Measurements from ENCODE around the gene IGF2BP3. TPM values are rescaled to one million over a fixed set of nuclear protein-coding genes. Genes with fewer than 3 reads are reported as not detected.
"Not testable (repeated sequence)": the region's sequence is repeated elsewhere in the genome, so short reads cannot be mapped to it uniquely, and the experiment has no call there.

Gene IGF2BP3
- total RNA-seq, 1 donor from 2014 or later = 0.38 TPM

GRCh38 chr7:23419160-23419559 is 51.1 kb downstream of the IGF2BP3 start:
- peaks cover 35% of the 10 kb centered on the region for H3K27me3 ChIP-seq (ENCODE audit: low read depth)
- peaks cover 4% of the 10 kb centered on the region for H3K4me1 ChIP-seq
- H3K27ac ChIP-seq (replicated peaks) = no peak overlapping the region
- no peak for TF ChIP-seq CTCF (IDR thresholded peaks at IDR 0.05; ENCODE audit: borderline replicate concordance)
- no peaks in the 10 kb centered on the region for H3K9me3 ChIP-seq (replicated peaks)
- intact Hi-C loops (cut with micrococcal nuclease) = no loop called here
- no peak for DNase-seq
- H3K4me3 ChIP-seq = no peak overlapping the region
- no peaks in the 10 kb centered on the region for H3K36me3 ChIP-seq

- no peaks in the 10 kb centered on the region for H3K36me3 ChIP-seq
- peaks cover 24% of the 10 kb centered on the region for H3K27me3 ChIP-seq (ENCODE audit: low read depth)
- peaks cover 4% of the 10 kb centered on the region for H3K4me1 ChIP-seq
- no peak for DNase-seq
- intact Hi-C loops (cut with micrococcal nuclease) = no loop called here
- no peak overlapping the region for H3K4me3 ChIP-seq
- TF ChIP-seq CTCF (IDR thresholded peaks at IDR 0.05; ENCODE audit: borderline replicate concordance) = no peak
- no peak overlapping the region for H3K27ac ChIP-seq (replicated peaks)
- H3K9me3 ChIP-seq (replicated peaks) = no peaks in the 10 kb centered on the region
These were observed 52.2 kb downstream of the IGF2BP3 start for GRCh38 chr7:23418046-23418445.

- Histone ChIP-seq H3K27ac (replicated peaks) (no peak overlapping the region), H3K36me3 (no peaks in the 10 kb centered on the region), H3K27me3 (ENCODE audit: low read depth) (no peaks in the 10 kb centered on the region), H3K4me1 (no peaks in the 10 kb centered on the region), H3K9me3 (replicated peaks) (no peaks in the 10 kb centered on the region), H3K4me3 (no peak overlapping the region)
- no peak for TF ChIP-seq CTCF (IDR thresholded peaks at IDR 0.05; ENCODE audit: borderline replicate concordance)
- DNase-seq = no peak
- intact Hi-C loops (cut with micrococcal nuclease) = no loop called here
These were observed 55.1 kb downstream of the IGF2BP3 start for GRCh38 chr7:23415198-23415597.

GRCh38 chr7:23410446-23411183 is 59.7 kb downstream of the IGF2BP3 start:
- DNase-seq = no peak
- Histone ChIP-seq H3K27ac (replicated peaks) (no peak overlapping the region), H3K9me3 (replicated peaks) (peaks cover 8% of the 10 kb centered on the region), H3K4me1 (no peaks in the 10 kb centered on the region), H3K27me3 (ENCODE audit: low read depth) (peaks cover under 1% of the 10 kb centered on the region), H3K4me3 (no peak overlapping the region), H3K36me3 (no peaks in the 10 kb centered on the region)
- intact Hi-C loops (cut with micrococcal nuclease) = no loop called here
- no peak for TF ChIP-seq CTCF (IDR thresholded peaks at IDR 0.05; ENCODE audit: borderline replicate concordance)

- H3K4me1 ChIP-seq; H3K27ac ChIP-seq (replicated peaks); DNase-seq; H3K9me3 ChIP-seq (replicated peaks); H3K4me3 ChIP-seq; intact Hi-C loops (cut with micrococcal nuclease); H3K27me3 ChIP-seq (ENCODE audit: low read depth); H3K36me3 ChIP-seq: not testable (repeated sequence)
These were observed 63.7 kb downstream of the IGF2BP3 start for GRCh38 chr7:23406564-23406963.

GRCh38 chr7:23405240-23405618 is 65.1 kb downstream of the IGF2BP3 start:
- no peak for DNase-seq
- H3K4me3 ChIP-seq = no peak overlapping the region
- TF ChIP-seq CTCF (IDR thresholded peaks at IDR 0.05; ENCODE audit: borderline replicate concordance) = no peak
- H3K4me1 ChIP-seq = no peaks in the 10 kb centered on the region
- H3K27me3 ChIP-seq (ENCODE audit: low read depth) = peaks cover 3% of the 10 kb centered on the region
- no peak overlapping the region for H3K27ac ChIP-seq (replicated peaks)
- H3K36me3 ChIP-seq = no peaks in the 10 kb centered on the region
- intact Hi-C loops (cut with micrococcal nuclease) = no loop called here
- H3K9me3 ChIP-seq (replicated peaks) = peaks cover 8% of the 10 kb centered on the region
